A549 treated with ZK216348 at 1 μM for 4 hours (cell line): Measurements from ENCODE around the gene MTHFD1L. TPM values are rescaled to one million over a fixed set of nuclear protein-coding genes. Genes with fewer than 3 reads are reported as not detected.

Experiments used
- total RNA-seq: library from RNA; stranded (reverse); fragments of 200-300 nt; extraction: Qiagen RNA extraction; gene quantifications from 5 replicates; pipeline ENCODE4 v1.2.3, GENCODE V29; 2022; ENCODE audit warnings: low read depth

Gene MTHFD1L
- total RNA-seq: 37.0 to 47.5 TPM (median 44.3 TPM) in 5 replicates

GRCh38 chr6:150865406-150866146, at the start of gene MTHFD1L:
Gene MTHFD1L, plus strand, starts transcription at chr6:150865702. Its CDS starts 121 bp downstream, at chr6:150865823.

